Activated CD4-positive, CD25-positive, alpha-beta regulatory T cell (primary cell): ENCODE results near the gene RPS6KB2.
"Not testable (repeated sequence)": the region's sequence is repeated elsewhere in the genome, so short reads cannot be mapped to it uniquely, and the experiment has no call there.

Experiments used
- DNase-seq, 4 experiments: peaks; one replicate each; lab custom pipeline; 2025; lab: John Stamatoyannopoulos, UW

The RPS6KB2 gene

GRCh38 chr11:67442504-67443404 lies 14.5 kb downstream of the RPS6KB2 start:
- DNase-seq = no peak

GRCh38 chr11:67445515-67445914 lies 17.2 kb downstream of the RPS6KB2 start:
- DNase-seq = no peak

GRCh38 chr11:67448220-67448609 lies 19.9 kb downstream of the RPS6KB2 start:
- no peak for DNase-seq

- no peak for DNase-seq
Measured at GRCh38 chr11:67449116-67449844, 21.0 kb downstream of the RPS6KB2 start.

- no peak for DNase-seq
Measured at GRCh38 chr11:67450796-67451657, 22.7 kb downstream of the RPS6KB2 start.

- DNase-seq = no peak
Measured at GRCh38 chr11:67451658-67451976, 23.3 kb downstream of the RPS6KB2 start.

GRCh38 chr11:67452141-67452952 lies 24.1 kb downstream of the RPS6KB2 start, which contains the start of gene GPR152:
Gene GPR152, minus strand, starts transcription at chr11:67452729. Its CDS starts 5 bp downstream, at chr11:67452724.
- DNase-seq = no peak

- no peak for DNase-seq
Measured at GRCh38 chr11:67453816-67454732, 25.8 kb downstream of the RPS6KB2 start.

- no peak for DNase-seq
Measured at GRCh38 chr11:67455054-67455453, 26.8 kb downstream of the RPS6KB2 start, which contains the start of gene CABP4. Gene CABP4, plus strand, starts transcription at chr11:67455354. Its CDS starts 70 bp downstream, at chr11:67455424.

- no peak for DNase-seq
Measured at GRCh38 chr11:67456068-67456705, 27.9 kb downstream of the RPS6KB2 start.

- DNase-seq = no peak
Measured at GRCh38 chr11:67457453-67457852, 29.2 kb downstream of the RPS6KB2 start.

- no peak for DNase-seq
Measured at GRCh38 chr11:67458266-67458665, 30.0 kb downstream of the RPS6KB2 start.

- no peak for DNase-seq
Measured at GRCh38 chr11:67463186-67463585, 34.9 kb downstream of the RPS6KB2 start.

GRCh38 chr11:67463680-67464410 lies 35.6 kb downstream of the RPS6KB2 start:
- DNase-seq = no peak

- peak; percentile 82 to 92 (median 87) for DNase-seq
Measured at GRCh38 chr11:67464411-67465188, 36.3 kb downstream of the RPS6KB2 start.

- no peak for DNase-seq
Measured at GRCh38 chr11:67465189-67465510, 36.9 kb downstream of the RPS6KB2 start.

- DNase-seq = not testable (repeated sequence)
Measured at GRCh38 chr11:67465530-67465929, 37.2 kb downstream of the RPS6KB2 start.

- DNase-seq = no peak
Measured at GRCh38 chr11:67466367-67466766, 38.1 kb downstream of the RPS6KB2 start.
